Measurements from ENCODE around the gene ZNF431. TPM values are rescaled to one million over a fixed set of nuclear protein-coding genes. Genes with fewer than 3 reads are reported as not detected.

Gene ZNF431
- total RNA-seq, 1 experiment from 2014 or later, result 17.9 TPM

GRCh38 chr19:21098291-21098690 lies 43.5 kb upstream of the ZNF431 start:
- Mint-ChIP-seq H3K9me3 (ENCODE audit: unreplicated experiment) (no peaks in the 10 kb centered on the region), H3K27me3 (ENCODE audit: insufficient read depth, unreplicated experiment) (no peaks in the 10 kb centered on the region), H3K27ac (ENCODE audit: unreplicated experiment) (no peak overlapping the region), H3K4me3 (ENCODE audit: unreplicated experiment) (no peak overlapping the region), H3K36me3 (ENCODE audit: insufficient read depth, unreplicated experiment) (peaks cover 31% of the 10 kb centered on the region), H3K4me1 (ENCODE audit: low read depth, unreplicated experiment) (no peaks in the 10 kb centered on the region)
- Histone ChIP-seq H3K27me3 (replicated peaks; ENCODE audit: control insufficient read depth, insufficient read depth, low read length) (no peaks in the 10 kb centered on the region), H3K4me3 (ENCODE audit: low read depth, low read length) (no peak overlapping the region), H3K36me3 (ENCODE audit: control insufficient read depth, insufficient read depth, low read length) (no peaks in the 10 kb centered on the region; the same call in 1 of the 2 replicates), H3K4me1 (no peaks in the 10 kb centered on the region), H3K9me3 (no peaks in the 10 kb centered on the region)
- ChIA-PET POLR2A (no interaction called here), CTCF (no interaction called here)
- DNase-seq, result no peak
- intact Hi-C loops (cut with micrococcal nuclease; ENCODE audit: unreplicated experiment), result no loop called here
- no TSS peak for BruUV-seq (replicated peaks)
- TF ChIP-seq CTCF (IDR thresholded peaks at IDR 0.05; ENCODE audit: insufficient read depth in 1 of 2, low read depth in 1 of 2, low read length in 1 of 2, severe bottlenecking in 1 of 2, unreplicated experiment in 1 of 2), result no peak

GRCh38 chr19:21101521-21102242 lies 40.2 kb upstream of the ZNF431 start:
- H3K9me3 ChIP-seq, result no peaks in the 10 kb centered on the region
- BruUV-seq (replicated peaks), result no TSS peak
- peaks cover 22% of the 10 kb centered on the region for H3K36me3 Mint-ChIP-seq (ENCODE audit: insufficient read depth, unreplicated experiment)
- no peaks in the 10 kb centered on the region for H3K27me3 ChIP-seq (replicated peaks; ENCODE audit: control insufficient read depth, insufficient read depth, low read length)
- no peak for DNase-seq
- H3K36me3 ChIP-seq (ENCODE audit: control insufficient read depth, insufficient read depth, low read length), result no peaks in the 10 kb centered on the region; the same call in 1 of the 2 replicates
- no peaks in the 10 kb centered on the region for H3K4me1 ChIP-seq
- intact Hi-C loops (cut with micrococcal nuclease; ENCODE audit: unreplicated experiment), result no loop called here
- CTCF ChIA-PET, result no interaction called here
- H3K4me1 Mint-ChIP-seq (ENCODE audit: low read depth, unreplicated experiment), result no peaks in the 10 kb centered on the region
- no peak overlapping the region for H3K27ac Mint-ChIP-seq (ENCODE audit: unreplicated experiment)
- no peak overlapping the region for H3K4me3 Mint-ChIP-seq (ENCODE audit: unreplicated experiment)
- no peaks in the 10 kb centered on the region for H3K9me3 Mint-ChIP-seq (ENCODE audit: unreplicated experiment)
- no peak for TF ChIP-seq CTCF (IDR thresholded peaks at IDR 0.05; ENCODE audit: insufficient read depth in 1 of 2, low read depth in 1 of 2, low read length in 1 of 2, severe bottlenecking in 1 of 2, unreplicated experiment in 1 of 2)
- no peak overlapping the region for H3K4me3 ChIP-seq (ENCODE audit: low read depth, low read length)
- no peaks in the 10 kb centered on the region for H3K27me3 Mint-ChIP-seq (ENCODE audit: insufficient read depth, unreplicated experiment)
- POLR2A ChIA-PET, result no interaction called here

- no peaks in the 10 kb centered on the region for H3K4me1 ChIP-seq
- Mint-ChIP-seq H3K4me3 (ENCODE audit: unreplicated experiment) (no peak overlapping the region), H3K4me1 (ENCODE audit: low read depth, unreplicated experiment) (no peaks in the 10 kb centered on the region), H3K27me3 (ENCODE audit: insufficient read depth, unreplicated experiment) (no peaks in the 10 kb centered on the region), H3K9me3 (ENCODE audit: unreplicated experiment) (peaks cover 3% of the 10 kb centered on the region), H3K27ac (ENCODE audit: unreplicated experiment) (no peak overlapping the region), H3K36me3 (ENCODE audit: insufficient read depth, unreplicated experiment) (peaks cover 33% of the 10 kb centered on the region)
- no peaks in the 10 kb centered on the region for H3K27me3 ChIP-seq (replicated peaks; ENCODE audit: control insufficient read depth, insufficient read depth, low read length)
- TF ChIP-seq CTCF (IDR thresholded peaks at IDR 0.05; ENCODE audit: insufficient read depth in 1 of 2, low read depth in 1 of 2, low read length in 1 of 2, severe bottlenecking in 1 of 2, unreplicated experiment in 1 of 2), result no peak
- intact Hi-C loops (cut with micrococcal nuclease; ENCODE audit: unreplicated experiment), result no loop called here
- H3K9me3 ChIP-seq, result no peaks in the 10 kb centered on the region; the same call in 1 of the 2 replicates
- no peaks in the 10 kb centered on the region for H3K36me3 ChIP-seq (ENCODE audit: control insufficient read depth, insufficient read depth, low read length)
- no peak for DNase-seq
- POLR2A ChIA-PET, result no interaction called here
- CTCF ChIA-PET, result no interaction called here
- no peak overlapping the region for H3K4me3 ChIP-seq (ENCODE audit: low read depth, low read length)
- no TSS peak for BruUV-seq (replicated peaks)
These were observed 32.7 kb upstream of the ZNF431 start for GRCh38 chr19:21109116-21109515.

Measured in Caco-2 (cell line).